DOHH2 (cell line): ENCODE results near the gene PXMP2.

Experiments
- H3F3A ChIP-seq: fragments of 200-600 bp; sonication (generic), shearing (Covaris generic); 2 replicates; pipeline ENCODE4 v1.6.0; 2016; ENCODE audit warnings: antibody characterized with exemption, mild to moderate bottlenecking; ENCODE audit not compliant: control insufficient read depth, insufficient read depth
- H3K27ac ChIP-seq: fragments of 200-600 bp; sonication (generic); 2 replicates; pipeline ENCODE4 v1.5.1; 2014; ENCODE audit warnings: low read depth, mild to moderate bottlenecking, low read length, moderate library complexity
- H3K27me3 ChIP-seq: fragments of 200-600 bp; sonication (generic); 2 replicates; pipeline ENCODE4 v1.6.1; 2014; ENCODE audit warnings: mild to moderate bottlenecking, low read length, mixed read lengths; ENCODE audit not compliant: control insufficient read depth
- H3K36me3 ChIP-seq: fragments of 200-600 bp; sonication (generic); 2 replicates; pipeline ENCODE4 v1.6.1; 2014; ENCODE audit warnings: mild to moderate bottlenecking, low read length, moderate library complexity, mixed read lengths; ENCODE audit not compliant: control insufficient read depth
- H3K4me1 ChIP-seq: fragments of 200-600 bp; sonication (generic); 2 replicates; pipeline ENCODE4 v1.6.1; 2014; ENCODE audit warnings: mild to moderate bottlenecking, low read length, mixed read lengths; ENCODE audit not compliant: control insufficient read depth
- H3K4me2 ChIP-seq: fragments of 200-600 bp; sonication (generic); 2 replicates; pipeline ENCODE4 v1.6.0; 2014; ENCODE audit warnings: mild to moderate bottlenecking, low read length, moderate library complexity
- H3K4me3 ChIP-seq: fragments of 200-600 bp; sonication (generic); 2 replicates; pipeline ENCODE4 v1.5.1; 2014; ENCODE audit warnings: mild to moderate bottlenecking, low read length, mixed read lengths
- H3K79me2 ChIP-seq: fragments of 200-600 bp; sonication (generic); 2 replicates; pipeline ENCODE4 v1.6.1; 2014; ENCODE audit warnings: mild to moderate bottlenecking, low read length, mixed read lengths; ENCODE audit not compliant: control insufficient read depth
- H3K9me2 ChIP-seq: fragments of 200-600 bp; sonication (generic); replicated peaks from 2 replicates; pipeline ENCODE4 v1.6.1; 2014; ENCODE audit warnings: mild to moderate bottlenecking, low read length, mixed read lengths; ENCODE audit not compliant: control insufficient read depth
- H3K9me3 ChIP-seq: fragments of 200-600 bp; sonication (generic); 2 replicates; pipeline ENCODE4 v1.6.1; 2014; ENCODE audit warnings: antibody characterized with exemption, low read length, mixed read lengths; ENCODE audit not compliant: control insufficient read depth, insufficient read depth
- H4K20me1 ChIP-seq: fragments of 200-600 bp; sonication (generic); 2 replicates; pipeline ENCODE4 v1.6.0; 2014; ENCODE audit warnings: low read depth, mild to moderate bottlenecking, antibody characterized with exemption, low read length, moderate library complexity; ENCODE audit not compliant: control insufficient read depth, insufficient read depth
- CTCF ChIP-seq: fragments of 200-600 bp; sonication (generic); IDR thresholded peaks from one replicate; pipeline ENCODE4 v1.5.1; 2014; ENCODE audit warnings: antibody characterized with exemption, mild to moderate bottlenecking, low read depth, low read length; ENCODE audit not compliant: poor library complexity, severe bottlenecking
- EZH2phosphoT487 ChIP-seq: fragments of 200-600 bp; sonication (generic); IDR thresholded peaks from 2 replicates; pipeline ENCODE4 v1.6.1; 2017; ENCODE audit warnings: borderline replicate concordance, mild to moderate bottlenecking, antibody characterized with exemption, low read length, moderate library complexity, mixed read lengths

The PXMP2 gene

GRCh38 chr12:132673288-132674179 lies 13.9 kb upstream of the PXMP2 start:
- Histone ChIP-seq H3K9me2 (no peaks in the 10 kb centered on the region), H4K20me1 (peaks cover 3% of the 10 kb centered on the region; the same call in 1 of the 2 replicates), H3K79me2 (peaks cover 11% of the 10 kb centered on the region), H3K4me2 (no peak overlapping the region), H3K27me3 (no peaks in the 10 kb centered on the region), H3K36me3 (peaks cover 88% of the 10 kb centered on the region), H3F3A (no peaks in the 10 kb centered on the region), H3K9me3 (no peaks in the 10 kb centered on the region), H3K27ac (no peak overlapping the region), H3K4me3 (no peak overlapping the region), H3K4me1 (no peaks in the 10 kb centered on the region)
- no peak for TF ChIP-seq CTCF
- no peak for TF ChIP-seq EZH2phosphoT487

GRCh38 chr12:132674561-132674960 lies 12.8 kb upstream of the PXMP2 start:
- Histone ChIP-seq H3K79me2 (peaks cover 21% of the 10 kb centered on the region), H3K4me3 (no peak overlapping the region), H3K9me2 (no peaks in the 10 kb centered on the region), H3K4me2 (no peak overlapping the region), H4K20me1 (peaks cover 3% of the 10 kb centered on the region; the same call in 1 of the 2 replicates), H3K9me3 (no peaks in the 10 kb centered on the region), H3K36me3 (peaks cover 88% of the 10 kb centered on the region), H3K27me3 (no peaks in the 10 kb centered on the region), H3F3A (no peaks in the 10 kb centered on the region), H3K4me1 (no peaks in the 10 kb centered on the region), H3K27ac (no peak overlapping the region)
- no peak for TF ChIP-seq CTCF

GRCh38 chr12:132675757-132676432 lies 11.5 kb upstream of the PXMP2 start:
- TF ChIP-seq EZH2phosphoT487 (no peak), CTCF (no peak)
- Histone ChIP-seq H4K20me1 (peaks cover 3% of the 10 kb centered on the region), H3K4me2 (no peak overlapping the region)

More at GRCh38 chr12:132675757-132676432, 11.5 kb upstream of the PXMP2 start:
- Histone ChIP-seq H3K79me2 (peaks cover 35% of the 10 kb centered on the region), H3F3A (no peaks in the 10 kb centered on the region), H3K36me3 (peaks cover 92% of the 10 kb centered on the region), H3K27me3 (no peaks in the 10 kb centered on the region), H3K4me1 (no peaks in the 10 kb centered on the region), H3K27ac (no peak overlapping the region), H3K4me3 (no peak overlapping the region), H3K9me2 (no peaks in the 10 kb centered on the region), H3K9me3 (no peaks in the 10 kb centered on the region)
